ENCODE data around the gene RHOXF1.

GRCh38 chrX:120147537-120147936 lies 31.8 kb upstream of the RHOXF1 start:
- TF ChIP-seq CTCF (IDR thresholded peaks at IDR 0.05), result no peak
- TF ChIP-seq ZFX (IDR thresholded peaks at IDR 0.05; ENCODE audit: borderline replicate concordance), result no peak

Measured in 22Rv1 (cell line).